Measurements from ENCODE around the gene TRAF5. TPM values are rescaled to one million over a fixed set of nuclear protein-coding genes. Genes with fewer than 3 reads are reported as not detected.

The TRAF5 gene
- total and polyA plus RNA-seq, 2 of the 4 experiments (the other 2 are of a cell fraction): 10.0 to 14.7 TPM

DNA sequence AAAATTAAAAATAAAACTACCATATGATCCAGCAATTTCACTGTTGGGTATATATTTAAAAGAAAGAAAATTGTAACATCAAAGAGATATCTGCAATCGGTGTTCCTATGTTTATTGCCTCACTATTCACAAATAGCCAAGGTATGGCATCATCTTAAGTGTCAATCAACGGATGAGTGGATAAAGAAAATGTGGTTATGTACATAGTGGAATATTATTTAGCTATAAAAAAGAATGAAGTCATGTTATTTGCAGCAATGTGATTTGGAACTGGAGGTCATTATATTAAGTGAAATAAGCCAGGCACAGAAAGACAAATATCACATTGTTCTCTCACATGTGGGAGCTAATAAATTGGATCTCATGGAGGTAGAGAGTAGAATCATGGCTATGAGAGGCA is 89.1 kb downstream of the TRAF5 start:
- no peaks in the 10 kb centered on the region; the same call in 1 of the 2 replicates for H3K9me1 ChIP-seq (ENCODE audit: insufficient read depth, low read length)
- H4K8ac ChIP-seq (ENCODE audit: low read depth in 2 of 2, low read length in 2 of 2): no peak overlapping the region
- no peak overlapping the region for H3K23ac ChIP-seq (ENCODE audit: low read depth, low read length)
- H4K5ac ChIP-seq (ENCODE audit: low read depth, low read length): no peak overlapping the region
- DNase-seq: no peak
- no CpG with 5 or more reads among the region's 2 CpGs for WGBS, 2 experiments (ENCODE audit: extremely low coverage in 2 of 2, insufficient read length in 1 of 2)
- no peaks in the 10 kb centered on the region for H3K4me1 ChIP-seq (ENCODE audit: control insufficient read depth, insufficient read depth, low read length)
- H3K56ac ChIP-seq (ENCODE audit: extremely low read depth, insufficient read depth, low read length): no peak overlapping the region
- no peak overlapping the region for H2BK5ac ChIP-seq (ENCODE audit: low read depth, low read length, poor library complexity, severe bottlenecking)
- no peaks in the 10 kb centered on the region for H3K36me3 ChIP-seq (ENCODE audit: control insufficient read depth, insufficient read depth, low read length)
- H3K9ac ChIP-seq (ENCODE audit: low read depth, low read length): 0 out of 2 replicates have a peak overlapping the region, but pooled peaks have one; percentile 55
- H4K91ac ChIP-seq (ENCODE audit: insufficient read depth, low read depth, low read length): no peak overlapping the region
- no peak for TF ChIP-seq FOS (IDR thresholded peaks at IDR 0.05; ENCODE audit: low read depth, low read length)
- no peak for TF ChIP-seq MAZ (IDR thresholded peaks at IDR 0.05; ENCODE audit: borderline replicate concordance, low read depth, low read length)
- no peaks in the 10 kb centered on the region for H3K27me3 ChIP-seq (ENCODE audit: control insufficient read depth, insufficient read depth, low read length)
- no peak overlapping the region for H3K4me2 ChIP-seq (ENCODE audit: low read depth, low read length)
- intact Hi-C loops (cut with micrococcal nuclease): no loop called here
- H3K4me3 ChIP-seq (ENCODE audit: insufficient read depth, low read depth, low read length): no peak overlapping the region
- no TSS peak for BruUV-seq (replicated peaks)
- no peak overlapping the region for H3K18ac ChIP-seq (ENCODE audit: low read depth, low read length)
- no peaks in the 10 kb centered on the region for H3K79me1 ChIP-seq (ENCODE audit: low read depth in 1 of 2, low read length in 2 of 2)
- no peak overlapping the region for H2AFZ ChIP-seq (replicated peaks; ENCODE audit: low read length, poor library complexity)
- no peak overlapping the region for H3K27ac ChIP-seq (ENCODE audit: insufficient read depth, low read length)
- dilution Hi-C loops (cut with HindIII; ENCODE audit: low sequenced_read_pairs, unreplicated experiment): no loop called here
- in situ Hi-C loops (cut with MboI; ENCODE audit: low sequenced_read_pairs): no loop called here
- CTCF ChIA-PET: interaction anchor here (0.7 kb wide), 1 partner anchor 61 kb away, joined by 4 read pairs; no protein-coding TSS in a partner anchor
- no peak overlapping the region for H2AK5ac ChIP-seq (ENCODE audit: low read depth, low read length)
- H3K4ac ChIP-seq (ENCODE audit: low read depth, low read length): no peak overlapping the region
- H3K9me3 ChIP-seq (ENCODE audit: control insufficient read depth, insufficient read depth, low read length): no peaks in the 10 kb centered on the region
- no peak overlapping the region for H2BK15ac ChIP-seq (ENCODE audit: low read depth, low read length)
- no peak overlapping the region for H2BK120ac ChIP-seq (ENCODE audit: low read depth, low read length)
- H2BK20ac ChIP-seq (ENCODE audit: low read depth, low read length): no peak overlapping the region
- H3K14ac ChIP-seq (replicated peaks; ENCODE audit: low read depth, low read length): no peak overlapping the region
- H2AK9ac ChIP-seq (replicated peaks; ENCODE audit: low read depth, low read length, poor library complexity): no peak overlapping the region
- ATAC-seq (ENCODE audit: low read depth): no peak
- H4K20me1 ChIP-seq (ENCODE audit: insufficient read depth, low read length): no peaks in the 10 kb centered on the region
- POLR2A ChIA-PET (ENCODE audit: unreplicated experiment): interaction anchor here (0.6 kb wide), 1 partner anchor 9 kb away, joined by 3 read pairs; no protein-coding TSS in a partner anchor
